HepG2 (cell line): ENCODE results near the gene SHF. TPM values are rescaled to one million over a fixed set of nuclear protein-coding genes. Genes with fewer than 3 reads are reported as not detected.
A peak's percentile ranks its signal among the peaks of the same experiment; 100 is the strongest.

ENCODE experiments used
- AGO1 ChIP-seq: fragments of 200-400 bp; formaldehyde crosslinking; IDR thresholded peaks from 2 replicates; pipeline ENCODE4 v1.6.1; 2017; ENCODE audit warnings: mild to moderate bottlenecking, low read depth, low read length, moderate library complexity; ENCODE audit not compliant: poor library complexity, severe bottlenecking
- CBX1 ChIP-seq: IDR thresholded peaks from one replicate; pipeline ENCODE4 v1.6.1; 2016; ENCODE audit warnings: antibody characterized with exemption, low read depth
- FOXK2 ChIP-seq: fragments of 450-650 bp; IDR thresholded peaks from 2 replicates; pipeline ENCODE4 v1.6.1; 2016
- KAT2B ChIP-seq: fragments of 150-350 bp; IDR thresholded peaks from 2 replicates; pipeline ENCODE4 v1.6.1; 2014; ENCODE audit warnings: low read depth, low read length, borderline replicate concordance
- NFE2L2 ChIP-seq: fragments of 150-350 bp; IDR thresholded peaks from 2 replicates; pipeline ENCODE4 v1.6.1; 2014; ENCODE audit warnings: low read length
- NR0B2 ChIP-seq: sonication (generic); formaldehyde crosslinking; IDR thresholded peaks from 2 replicates; pipeline ENCODE4 v1.4.0; 2020; ENCODE audit warnings: mild to moderate bottlenecking, missing genetic modification reagents
- POGZ ChIP-seq: sonication (generic); formaldehyde crosslinking; IDR thresholded peaks from 2 replicates; pipeline ENCODE4 v1.4.0; 2020; ENCODE audit warnings: mild to moderate bottlenecking, missing genetic modification reagents
- POLR2A ChIP-seq, 2 experiments: IDR thresholded peaks; 2 replicates each; pipeline ENCODE4 v1.6.1; 2011; ENCODE audit warnings: low read depth in 2 of 2, low read length in 2 of 2, mild to moderate bottlenecking in 1 of 2, moderate library complexity in 1 of 2; ENCODE audit not compliant: insufficient read depth in 1 of 2
- PRDM10 ChIP-seq: sonication (generic); formaldehyde crosslinking; IDR thresholded peaks from 2 replicates; pipeline ENCODE4 v1.4.0; 2020; ENCODE audit warnings: low read depth, missing genetic modification reagents
- PREB ChIP-seq: sonication (generic); formaldehyde crosslinking; IDR thresholded peaks from 2 replicates; pipeline ENCODE4 v1.4.0; 2020; ENCODE audit warnings: missing genetic modification reagents
- SIN3B ChIP-seq: fragments of 150-350 bp; IDR thresholded peaks from 2 replicates; pipeline ENCODE4 v1.6.1; 2014; ENCODE audit warnings: low read length
- SSRP1 ChIP-seq: IDR thresholded peaks from 2 replicates; pipeline ENCODE4 v1.6.1; 2016; ENCODE audit warnings: control low read depth
- TCF12 ChIP-seq, 2 experiments: fragments of 450-650 bp in 1 of 2; sonication (generic) in 1 of 2; formaldehyde crosslinking in 1 of 2; IDR thresholded peaks; 2 replicates each; pipeline versions ENCODE4 v1.6.1 to v1.8.0; 2017 to 2022; ENCODE audit warnings: antibody characterized with exemption in 1 of 2, mild to moderate bottlenecking in 1 of 2, missing genetic modification reagents in 1 of 2, moderate library complexity in 1 of 2
- ZFP62 ChIP-seq: sonication (generic); formaldehyde crosslinking; IDR thresholded peaks from 2 replicates; pipeline ENCODE4 v1.4.0; 2020; ENCODE audit warnings: missing genetic modification reagents
- ZNF30 ChIP-seq: sonication (generic); formaldehyde crosslinking; IDR thresholded peaks from 2 replicates; pipeline ENCODE4 v1.5.0; 2020; ENCODE audit warnings: mild to moderate bottlenecking, missing genetic modification reagents
- ZNF331 ChIP-seq: sonication (generic); formaldehyde crosslinking; IDR thresholded peaks from 2 replicates; pipeline ENCODE4 v1.4.0; 2020; ENCODE audit warnings: missing genetic modification reagents
- ZNF382 ChIP-seq: sonication (generic); formaldehyde crosslinking; IDR thresholded peaks from 2 replicates; pipeline ENCODE4 v1.5.0; 2020; ENCODE audit warnings: missing genetic modification reagents, mild to moderate bottlenecking, borderline replicate concordance
- ZNF615 ChIP-seq: sonication (generic); formaldehyde crosslinking; IDR thresholded peaks from 2 replicates; pipeline ENCODE4 v1.5.0; 2020; ENCODE audit warnings: mild to moderate bottlenecking, missing genetic modification reagents, borderline replicate concordance
- ZNF644 ChIP-seq: IDR thresholded peaks from 2 replicates; pipeline ENCODE4 v1.6.1; 2016; ENCODE audit warnings: low read depth
- ZNF674 ChIP-seq: sonication (generic); formaldehyde crosslinking; IDR thresholded peaks from 2 replicates; pipeline ENCODE4 v1.5.0; 2020; ENCODE audit warnings: low read depth, mild to moderate bottlenecking, missing genetic modification reagents
- ZNF713 ChIP-seq: sonication (generic); formaldehyde crosslinking; IDR thresholded peaks from 2 replicates; pipeline ENCODE4 v1.4.0; 2020; ENCODE audit warnings: mild to moderate bottlenecking, missing genetic modification reagents
- ZSCAN31 ChIP-seq: sonication (generic); formaldehyde crosslinking; IDR thresholded peaks from 2 replicates; pipeline ENCODE4 v1.5.0; 2020; ENCODE audit warnings: low read depth, mild to moderate bottlenecking, missing genetic modification reagents
- ZSCAN5A ChIP-seq: sonication (generic); formaldehyde crosslinking; IDR thresholded peaks from 2 replicates; pipeline ENCODE4 v1.8.0; 2022; ENCODE audit warnings: mild to moderate bottlenecking, missing genetic modification reagents, borderline replicate concordance
- polyA plus RNA-seq, 8 experiments: library from polyadenylated mRNA; depleted of rRNA in 3 of 8; stranded (reverse) in 7 of 8; unstranded in 1 of 8; fragments of >200 nt; fragmentation: Illumina TruSeq in 4 of 8; extraction: Trizol in 4 of 8; gene quantifications; 2 replicates each; pipeline versions ENCODE4 v1.2.1 to v1.2.3, GENCODE V29; 2011 to 2016; ENCODE audit warnings: low read depth in 4 of 8, missing spikeins in 1 of 8, mixed read lengths in 1 of 8; ENCODE audit not compliant: insufficient read depth in 1 of 8
- total RNA-seq, 5 experiments: library from RNA; depleted of rRNA; stranded (reverse); fragments of >200 nt; fragmentation: Illumina TruSeq; extraction: Trizol; gene quantifications; 2 replicates each; pipeline ENCODE4 v1.2.3, GENCODE V29; 2016; ENCODE audit warnings: low read depth in 1 of 5

SHF gene
- total and polyA plus RNA-seq, 2 of the 13 experiments (the other 11 are each of a cell fraction or from before 2014, with no cell fraction given): 20.9 to 25.5 TPM

GRCh38 chr15:45200001-45200798 is 12.4 kb upstream of the SHF start (continued):
- TF ChIP-seq ZSCAN31 (CRISPR knock-in tag) (peak; percentile 80), ZNF30 (CRISPR knock-in tag) (no peak), ZNF382 (CRISPR knock-in tag) (no peak), KAT2B (peak; percentile 27; the same call in 1 of the 2 replicates), ZNF713 (CRISPR knock-in tag) (0 out of 2 replicates have a peak, but pooled peaks have one; percentile 5), AGO1 (no peak), FOXK2 (no peak), TCF12 (IDR thresholded peaks at IDR 0.05) (no peak), TCF12 (CRISPR knock-in tag; IDR thresholded peaks at IDR 0.05) (no peak), ZSCAN5A (CRISPR knock-in tag) (0 out of 2 replicates have a peak, but pooled peaks have one; percentile 70), ZNF615 (CRISPR knock-in tag) (peak; percentile 66; the same call in 1 of the 2 replicates), ZFP62 (CRISPR knock-in tag) (no peak; the same call in 1 of the 2 replicates), NR0B2 (CRISPR knock-in tag) (no peak), PREB (no peak), POLR2A (IDR thresholded peaks at IDR 0.05; ENCODE audit: insufficient read depth in 1 of 2, low read depth in 2 of 2, low read length in 2 of 2) (peak; percentile 70 to 81), ZNF644 (peak; percentile 63; the same call in 1 of the 2 replicates), NFE2L2 (peak; percentile 58), SIN3B (0 out of 2 replicates have a peak, but pooled peaks have one; percentile 47), POGZ (CRISPR knock-in tag) (peak; percentile 61; the same call in 1 of the 2 replicates), ZNF331 (CRISPR knock-in tag) (peak; percentile 87), CBX1 (peak; percentile 89), PRDM10 (CRISPR knock-in tag) (0 out of 2 replicates have a peak, but pooled peaks have one; percentile 41), SSRP1 (CRISPR knock-in tag) (peak; percentile 93), ZNF674 (no peak)
